Activated CD4-positive, alpha-beta T cell treated with anti-CD3 and anti-CD28 coated beads for 36 hours (primary cell): ENCODE results near the gene SELENON. TPM values are rescaled to one million over a fixed set of nuclear protein-coding genes. Genes with fewer than 3 reads are reported as not detected.

Experiments
- ATAC-seq: fragments of 200-7000 bp; cut with Tn5 transposase; one replicate; pipeline ENCODE4 v1.10.0; 2021; ENCODE audit warnings: mild to moderate bottlenecking, moderate library complexity
- CTCF ChIA-PET: fragments of 350-600 bp; sonication (Branson Sonifier 250); formaldehyde crosslinking; loops from one replicate; lab custom pipeline; 2021; ENCODE audit warnings: antibody characterized with exemption; lab: Charles Lee
- POLR2A ChIA-PET: fragments of 350-600 bp; sonication (Branson Sonifier 250); formaldehyde crosslinking; loops from one replicate; lab custom pipeline; 2021; ENCODE audit warnings: antibody characterized with exemption, inconsistent platforms; lab: Charles Lee
- DNase-seq: peaks from one replicate; pipeline ENCODE4 v3.0.0-alpha.2; 2020
- H3K27ac Mint-ChIP-seq: one replicate; pipeline ENCODE4 v1.8.0; 2021; ENCODE audit warnings: mixed read lengths
- H3K27me3 Mint-ChIP-seq: one replicate; pipeline ENCODE4 v1.8.0; 2021; ENCODE audit warnings: mixed read lengths
- H3K36me3 Mint-ChIP-seq: one replicate; pipeline ENCODE4 v1.8.0; 2021; ENCODE audit warnings: low read depth, mixed read lengths
- H3K4me1 Mint-ChIP-seq: one replicate; pipeline ENCODE4 v1.8.0; 2021; ENCODE audit warnings: mixed read lengths
- H3K4me3 Mint-ChIP-seq: one replicate; pipeline ENCODE4 v1.8.0; 2021; ENCODE audit warnings: mild to moderate bottlenecking, moderate library complexity, mixed read lengths
- H3K9me3 Mint-ChIP-seq: one replicate; pipeline ENCODE4 v1.8.0; 2021; ENCODE audit warnings: low read depth, mixed read lengths
- intact Hi-C, 2 experiments: fragments of 100-400 bp; cut with DNase I in 1 of 2; cut with micrococcal nuclease in 1 of 2; formaldehyde crosslinking; loops; one replicate each; pipeline versions ENCODE4 v1.14.2 to v1.15.1; 2022 to 2024; cut with DNase I, micrococcal nuclease
- total RNA-seq, 2 experiments: library from RNA; stranded (reverse); gene quantifications; one replicate each; pipeline ENCODE4 v1.2.3, GENCODE V29; 2021

The SELENON gene
- total RNA-seq, 2 experiments from 2014 or later = 31.5 to 33.5 TPM

GRCh38 chr1:25781130-25781433 lies 18.9 kb upstream of the SELENON start:
- DNase-seq (no peak), ATAC-seq (no peak)
- no peak overlapping the region for H3K4me3 Mint-ChIP-seq
- intact Hi-C loops = no loop called here
- H3K36me3 Mint-ChIP-seq = no peaks in the 10 kb centered on the region
- no peaks in the 10 kb centered on the region for H3K9me3 Mint-ChIP-seq
- H3K27me3 Mint-ChIP-seq = no peaks in the 10 kb centered on the region
- peaks cover 26% of the 10 kb centered on the region for H3K4me1 Mint-ChIP-seq
- ChIA-PET CTCF (interaction anchor here (1.3 kb wide), 1 partner anchor 17 kb away, joined by 6 read pairs; no protein-coding TSS in a partner anchor), POLR2A (no interaction called here)
- no peak overlapping the region for H3K27ac Mint-ChIP-seq

DNA sequence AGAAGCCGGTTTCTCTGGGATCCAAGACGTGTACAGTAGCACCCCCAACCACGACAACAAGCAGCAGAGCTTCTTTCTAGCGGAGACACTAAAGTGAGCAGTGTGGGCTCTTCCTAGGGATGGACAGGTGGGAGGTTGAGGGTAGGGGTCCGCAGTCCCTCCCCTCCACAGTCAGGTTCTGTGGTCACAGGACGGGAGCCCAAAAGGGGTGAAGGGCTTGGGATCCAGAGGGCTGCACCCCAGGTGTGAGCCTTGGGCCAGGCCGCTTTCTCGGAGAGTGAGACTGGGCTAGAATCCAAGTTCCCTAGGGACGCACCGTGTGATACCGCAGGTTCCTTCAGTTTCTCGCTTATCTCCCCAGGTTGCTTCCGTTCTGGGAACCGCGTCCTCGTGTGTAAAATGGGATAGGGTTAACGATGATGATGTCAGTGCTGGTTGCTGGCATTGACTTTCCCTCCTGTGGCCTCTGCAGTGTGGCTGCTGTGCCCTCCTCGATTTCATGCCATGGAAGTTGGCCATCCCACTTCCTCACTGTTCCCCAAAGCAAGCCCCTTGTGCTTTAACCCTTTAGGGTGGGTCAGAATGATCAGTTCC lies 17.3 kb upstream of the SELENON start:
- POLR2A ChIA-PET = no interaction called here
- H3K9me3 Mint-ChIP-seq = no peaks in the 10 kb centered on the region
- intact Hi-C loops = no loop called here
- H3K27ac Mint-ChIP-seq = no peak overlapping the region
- H3K27me3 Mint-ChIP-seq = no peaks in the 10 kb centered on the region
- H3K36me3 Mint-ChIP-seq = no peaks in the 10 kb centered on the region
- CTCF ChIA-PET = interaction anchor here (0.9 kb wide), 1 partner anchor 11 kb away, joined by 3 read pairs; no protein-coding TSS in a partner anchor
- no peak overlapping the region for H3K4me3 Mint-ChIP-seq
- no peak for ATAC-seq
- DNase-seq = no peak
- peaks cover 20% of the 10 kb centered on the region for H3K4me1 Mint-ChIP-seq

GRCh38 chr1:25784575-25785051 lies 15.4 kb upstream of the SELENON start:
- intact Hi-C loops = no loop called here
- H3K27me3 Mint-ChIP-seq = no peaks in the 10 kb centered on the region
- no peak for DNase-seq
- no peak for ATAC-seq
- H3K27ac Mint-ChIP-seq = no peak overlapping the region
- no peak overlapping the region for H3K4me3 Mint-ChIP-seq
- peaks cover 9% of the 10 kb centered on the region for H3K4me1 Mint-ChIP-seq
- H3K36me3 Mint-ChIP-seq = peaks cover 2% of the 10 kb centered on the region
- no peaks in the 10 kb centered on the region for H3K9me3 Mint-ChIP-seq
- POLR2A ChIA-PET = interaction anchor here (0.9 kb wide), 1 partner anchor 10 kb away, joined by 3 read pairs; no protein-coding TSS in a partner anchor
- CTCF ChIA-PET = interaction anchor here (0.7 kb wide), 1 partner anchor 305 kb away, joined by 3 read pairs; no protein-coding TSS in a partner anchor

DNA sequence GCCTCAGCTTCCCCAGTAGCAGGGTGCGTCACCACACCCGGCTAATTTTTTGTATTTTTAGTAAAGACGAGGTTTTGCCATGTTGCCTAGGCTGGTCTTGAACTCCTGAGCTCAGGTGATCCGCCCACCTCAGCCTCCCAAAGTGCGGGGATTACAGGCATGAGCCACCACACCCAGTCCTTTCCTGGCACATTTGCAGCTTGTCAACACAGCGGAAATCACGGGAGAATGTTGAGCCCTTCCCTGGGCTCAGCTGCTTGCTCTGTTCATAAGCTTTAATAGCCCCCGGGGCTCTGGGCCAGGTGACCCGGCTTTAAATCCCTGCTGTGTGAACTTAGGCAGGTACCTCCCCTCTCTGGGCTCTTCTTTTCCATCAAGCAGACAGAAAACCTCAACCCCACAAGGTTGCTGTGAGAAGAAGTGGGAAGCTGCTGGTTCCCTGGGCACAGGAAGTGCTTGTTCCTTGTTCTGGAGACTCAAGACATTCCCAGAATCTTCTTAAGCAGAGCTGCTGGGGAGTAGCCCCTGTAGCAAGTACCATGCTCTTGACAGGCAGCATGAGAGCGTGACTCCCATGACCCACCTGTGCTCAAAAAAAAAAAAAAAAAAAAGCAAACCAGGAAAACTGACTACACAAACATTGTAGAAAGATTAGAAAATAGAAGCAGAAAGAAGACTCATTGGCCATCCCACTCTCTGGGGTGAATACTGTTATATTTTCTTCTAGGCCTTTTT lies 14.5 kb upstream of the SELENON start:
- DNase-seq (no peak), ATAC-seq (no peak)
- intact Hi-C loops = no loop called here
- H3K27ac Mint-ChIP-seq = no peak overlapping the region
- peaks cover 7% of the 10 kb centered on the region for H3K4me1 Mint-ChIP-seq
- H3K27me3 Mint-ChIP-seq = no peaks in the 10 kb centered on the region
- ChIA-PET CTCF (interaction anchor here (0.7 kb wide), 1 partner anchor 306 kb away, joined by 3 read pairs; no protein-coding TSS in a partner anchor), POLR2A (interaction anchor here (0.9 kb wide), 1 partner anchor 10 kb away, joined by 3 read pairs; no protein-coding TSS in a partner anchor)
- H3K9me3 Mint-ChIP-seq = no peaks in the 10 kb centered on the region
- no peak overlapping the region for H3K4me3 Mint-ChIP-seq
- H3K36me3 Mint-ChIP-seq = peaks cover 6% of the 10 kb centered on the region

DNA sequence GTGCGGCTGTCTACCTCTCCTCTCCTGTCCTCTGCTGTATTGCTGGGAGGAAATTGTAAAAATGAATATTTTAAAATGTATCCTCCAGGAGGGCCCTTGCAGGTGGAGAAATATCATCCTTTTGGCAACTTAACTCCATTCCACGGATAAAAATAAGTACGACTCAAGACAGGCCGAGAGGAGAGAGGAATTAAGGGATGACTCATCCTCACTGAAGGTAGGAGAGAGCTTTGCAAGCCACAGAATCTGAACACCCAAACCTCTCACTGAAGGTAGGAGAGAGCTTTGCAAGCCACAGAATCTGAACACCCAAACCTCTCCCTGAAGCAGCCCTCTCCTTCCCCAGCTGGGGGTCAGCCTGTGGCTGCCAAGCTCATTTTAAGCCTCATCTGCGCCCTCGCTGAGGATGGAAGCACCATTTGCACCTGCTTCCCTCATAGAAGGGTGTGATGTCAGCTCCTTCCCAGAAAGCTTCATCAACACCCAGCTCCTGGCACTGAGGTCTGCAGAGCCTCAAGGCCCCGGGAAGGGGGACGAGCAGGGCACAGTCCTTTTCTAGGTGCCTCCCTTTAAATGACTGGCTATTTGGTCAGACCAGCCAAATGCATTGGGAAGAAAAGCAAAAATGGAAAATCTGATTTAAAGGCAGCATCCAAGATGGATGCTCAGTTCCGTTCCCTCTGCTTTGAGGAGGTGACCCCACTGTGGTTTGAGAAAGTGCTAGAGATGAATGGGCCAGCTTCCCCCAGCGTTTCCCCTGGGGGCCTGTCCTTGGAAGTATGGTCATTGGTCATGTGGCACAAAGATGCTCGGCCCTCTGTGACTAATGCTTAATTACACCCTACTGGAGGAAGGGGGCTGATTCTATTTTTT lies 12.9 kb upstream of the SELENON start:
- H3K27ac Mint-ChIP-seq = no peak overlapping the region
- ChIA-PET POLR2A (no interaction called here), CTCF (interaction anchor here (0.6 to 1.2 kb wide), 9 partner anchors 9 to 350 kb away, joined by 3 to 4 read pairs (median 3); no protein-coding TSS in a partner anchor)
- no peaks in the 10 kb centered on the region for H3K9me3 Mint-ChIP-seq
- ATAC-seq (peak; percentile 49), DNase-seq (no peak)
- no peak overlapping the region for H3K4me3 Mint-ChIP-seq
- intact Hi-C loops = no loop called here
- peaks cover 7% of the 10 kb centered on the region for H3K36me3 Mint-ChIP-seq
- no peaks in the 10 kb centered on the region for H3K27me3 Mint-ChIP-seq
- H3K4me1 Mint-ChIP-seq = peaks cover 5% of the 10 kb centered on the region

DNA sequence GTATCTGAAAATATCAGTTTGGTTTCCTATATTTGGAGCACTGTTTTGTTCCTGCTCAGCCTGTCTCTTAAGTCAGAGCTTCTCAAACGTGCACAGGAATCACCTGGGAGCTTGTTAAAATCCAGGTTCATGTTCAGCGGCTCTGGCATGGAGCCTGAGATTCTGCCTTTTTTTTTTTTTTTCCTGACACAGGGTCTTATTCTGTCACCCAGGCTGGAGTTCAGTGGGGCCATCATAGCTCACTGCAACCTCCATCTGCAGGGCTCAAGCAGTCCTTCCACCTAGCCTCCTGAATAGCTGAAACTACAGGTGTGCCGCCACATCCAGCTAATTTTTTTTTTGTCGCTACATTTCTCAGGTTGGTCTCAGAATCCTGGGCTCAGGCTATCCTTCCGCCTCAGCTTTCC lies 12.2 kb upstream of the SELENON start:
- ChIA-PET POLR2A (interaction anchor here (0.7 to 1.0 kb wide), 2 partner anchors 93 to 244 kb away, joined by 3 to 4 read pairs; partner anchors contain the start of gene LDLRAP1), CTCF (interaction anchor here (0.6 to 1.2 kb wide), 9 partner anchors 8 to 351 kb away, joined by 3 to 4 read pairs (median 3); no protein-coding TSS in a partner anchor)
- ATAC-seq = no peak
- H3K4me3 Mint-ChIP-seq = no peak overlapping the region
- peak overlapping the region; percentile 14 for H3K27ac Mint-ChIP-seq
- no peaks in the 10 kb centered on the region for H3K27me3 Mint-ChIP-seq
- no peaks in the 10 kb centered on the region for H3K9me3 Mint-ChIP-seq
- intact Hi-C loops = no loop called here
- no peak for DNase-seq
- peaks cover 7% of the 10 kb centered on the region for H3K36me3 Mint-ChIP-seq
- H3K4me1 Mint-ChIP-seq = peaks cover 5% of the 10 kb centered on the region

DNA sequence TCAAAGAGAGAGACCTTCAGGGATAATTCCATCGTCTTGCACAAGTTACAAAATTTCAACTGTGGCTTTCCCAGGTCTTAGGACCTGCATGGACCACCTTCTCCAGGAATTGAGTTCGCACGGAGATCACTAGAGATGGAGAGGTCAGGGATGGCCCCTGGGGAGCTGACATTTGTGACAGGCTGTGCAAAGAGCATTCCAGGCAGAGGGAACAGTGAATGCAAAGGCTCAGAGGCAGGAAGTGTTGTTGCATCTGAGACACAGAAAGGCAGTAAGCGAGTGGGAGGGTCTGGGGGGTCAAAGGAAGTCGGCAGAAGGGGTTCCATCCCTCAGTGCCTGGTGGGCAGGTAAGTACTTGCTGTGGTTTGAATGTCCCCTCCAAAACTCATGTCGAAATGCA lies 9.5 kb upstream of the SELENON start:
- no peak for ATAC-seq
- no peak for DNase-seq
- Mint-ChIP-seq H3K4me3 (no peak overlapping the region), H3K9me3 (no peaks in the 10 kb centered on the region), H3K27me3 (no peaks in the 10 kb centered on the region), H3K4me1 (peaks cover 23% of the 10 kb centered on the region), H3K27ac (no peak overlapping the region), H3K36me3 (peaks cover 9% of the 10 kb centered on the region)
- ChIA-PET POLR2A (no interaction called here), CTCF (interaction anchor here (1.0 kb wide), 1 partner anchor 12 kb away, joined by 3 read pairs; no protein-coding TSS in a partner anchor)
- intact Hi-C loops = no loop called here

DNA sequence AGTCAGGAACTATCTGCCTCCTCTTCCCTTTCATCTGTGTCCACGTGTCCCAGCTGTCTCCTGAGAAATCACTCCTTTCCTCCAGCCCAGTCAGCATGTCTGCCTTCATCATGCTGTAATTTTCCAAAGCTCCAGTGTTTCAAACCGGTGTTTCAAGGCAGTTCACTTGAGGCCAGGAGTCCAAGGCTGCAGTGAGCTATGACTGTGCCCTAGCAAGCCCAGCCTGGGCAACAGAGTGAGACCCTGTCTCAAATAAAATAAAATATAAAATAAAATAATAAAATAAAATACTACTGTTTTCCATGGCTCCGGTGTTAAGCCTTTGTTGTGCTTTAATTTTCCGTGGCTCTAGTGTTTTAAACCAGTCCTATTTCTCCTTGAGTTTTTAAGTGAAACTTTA lies 7.9 kb upstream of the SELENON start:
- H3K36me3 Mint-ChIP-seq = peaks cover 9% of the 10 kb centered on the region
- H3K27ac Mint-ChIP-seq = no peak overlapping the region
- POLR2A ChIA-PET = interaction anchor here (0.7 kb wide), 1 partner anchor 177 kb away, joined by 4 read pairs; no protein-coding TSS in a partner anchor
- peaks cover 34% of the 10 kb centered on the region for H3K4me1 Mint-ChIP-seq
- no peaks in the 10 kb centered on the region for H3K27me3 Mint-ChIP-seq
- intact Hi-C loops = no loop called here
- CTCF ChIA-PET = no interaction called here
- no peak overlapping the region for H3K4me3 Mint-ChIP-seq
- ATAC-seq (no peak), DNase-seq (no peak)
- no peaks in the 10 kb centered on the region for H3K9me3 Mint-ChIP-seq

DNA sequence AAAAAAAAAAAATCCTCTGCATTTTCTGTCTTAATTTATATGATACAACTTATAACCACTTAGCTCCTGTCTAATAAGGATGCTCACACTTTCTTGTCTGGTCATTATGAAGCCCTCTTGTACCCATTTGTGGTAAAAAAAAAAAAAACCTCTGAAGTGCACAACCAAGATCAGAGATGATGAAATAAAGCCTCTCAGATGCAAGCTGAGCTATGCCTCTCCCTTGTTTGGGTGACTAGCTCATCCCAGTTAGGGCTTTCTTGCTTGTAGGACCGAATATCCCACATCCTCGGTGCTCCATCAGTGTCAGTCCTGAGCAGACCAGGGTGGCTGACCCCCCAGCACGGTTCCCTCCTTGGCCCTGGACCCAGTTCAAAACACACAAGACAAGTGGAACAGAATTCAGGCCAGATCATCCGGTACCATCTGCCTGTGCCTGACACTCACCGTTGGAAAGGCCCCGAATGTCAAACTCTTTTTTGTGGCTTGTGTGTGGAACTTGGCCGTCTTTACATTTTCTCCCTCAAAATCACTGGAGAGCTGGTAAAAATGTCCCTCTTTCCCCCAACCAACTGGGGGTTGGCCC lies 6.3 kb upstream of the SELENON start:
- H3K36me3 Mint-ChIP-seq = peaks cover 6% of the 10 kb centered on the region
- DNase-seq (no peak), ATAC-seq (no peak)
- H3K4me1 Mint-ChIP-seq = peaks cover 46% of the 10 kb centered on the region
- CTCF ChIA-PET = interaction anchor here (0.6 to 3.8 kb wide), 6 partner anchors 11 to 227 kb away, joined by 3 to 27 read pairs (median 3); no protein-coding TSS in a partner anchor
- no peak overlapping the region for H3K4me3 Mint-ChIP-seq
- intact Hi-C loops = no loop called here
- no peaks in the 10 kb centered on the region for H3K27me3 Mint-ChIP-seq
- H3K27ac Mint-ChIP-seq = peak overlapping the region; percentile 47
- H3K9me3 Mint-ChIP-seq = no peaks in the 10 kb centered on the region
- POLR2A ChIA-PET = interaction anchor here (0.6 kb wide), 1 partner anchor 83 kb away, joined by 3 read pairs; no protein-coding TSS in a partner anchor

DNA sequence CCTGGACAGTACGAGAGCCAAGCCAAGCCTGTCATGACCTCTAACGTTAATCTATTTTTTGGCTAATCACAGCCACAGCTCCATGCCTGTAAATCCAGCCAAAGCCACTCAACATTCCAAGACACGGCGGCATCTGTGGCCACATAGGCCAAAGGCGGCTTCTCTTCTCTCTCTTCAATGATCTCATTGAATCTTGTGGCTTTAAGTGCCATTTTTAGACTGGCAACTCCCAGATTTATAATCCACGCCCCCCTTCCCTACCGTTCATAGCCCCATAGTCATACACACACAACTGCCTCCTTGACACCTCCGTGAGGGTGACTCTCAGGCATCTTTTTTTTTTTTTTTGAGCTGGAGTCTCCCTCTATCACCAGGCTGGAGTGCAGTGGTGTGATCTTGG lies 5.7 kb upstream of the SELENON start:
- Mint-ChIP-seq H3K4me3 (no peak overlapping the region), H3K36me3 (peaks cover 6% of the 10 kb centered on the region), H3K27ac (no peak overlapping the region), H3K4me1 (peaks cover 48% of the 10 kb centered on the region), H3K9me3 (no peaks in the 10 kb centered on the region), H3K27me3 (no peaks in the 10 kb centered on the region)
- CTCF ChIA-PET = interaction anchor here (0.7 to 3.8 kb wide), 2 partner anchors 162 to 184 kb away, joined by 3 to 27 read pairs; no protein-coding TSS in a partner anchor
- POLR2A ChIA-PET = no interaction called here
- intact Hi-C loops = no loop called here
- no peak for DNase-seq
- no peak for ATAC-seq
